Endodermal cell (in vitro differentiated cells): ENCODE results near the gene CRY1. TPM values are rescaled to one million over a fixed set of nuclear protein-coding genes. Genes with fewer than 3 reads are reported as not detected.

ENCODE experiments used
- DNase-seq: peaks from one replicate; pipeline ENCODE4 v3.0.0-alpha.2; 2017
- H3K27ac ChIP-seq: 2 replicates; pipeline ENCODE4 v1.5.1; 2013; ENCODE audit warnings: mild to moderate bottlenecking, low read depth, low read length, moderate library complexity
- H3K27me3 ChIP-seq: 2 replicates; pipeline ENCODE4 v1.6.1; 2013; ENCODE audit warnings: mild to moderate bottlenecking, low read length, moderate library complexity; ENCODE audit not compliant: insufficient read depth, control insufficient read depth, poor library complexity, severe bottlenecking
- H3K36me3 ChIP-seq: 2 replicates; pipeline ENCODE4 v1.7.0; 2013; ENCODE audit warnings: mild to moderate bottlenecking, low read length, moderate library complexity; ENCODE audit not compliant: control insufficient read depth, insufficient read depth
- H3K4me1 ChIP-seq: one replicate; pipeline ENCODE4 v1.7.0; 2013; ENCODE audit warnings: low read length; ENCODE audit not compliant: control insufficient read depth, insufficient read depth
- H3K4me3 ChIP-seq: 2 replicates; pipeline ENCODE4 v1.5.1; 2013; ENCODE audit warnings: mild to moderate bottlenecking, low read length, moderate library complexity
- H3K9ac ChIP-seq: 2 replicates; pipeline ENCODE4 v1.6.1; 2013; ENCODE audit warnings: mild to moderate bottlenecking, low read length, moderate library complexity; ENCODE audit not compliant: poor library complexity, severe bottlenecking; ENCODE audit errors: extremely low read depth
- H3K9me3 ChIP-seq: 2 replicates; pipeline ENCODE4 v1.6.1; 2013; ENCODE audit warnings: mild to moderate bottlenecking, low read length, moderate library complexity; ENCODE audit not compliant: control insufficient read depth
- H3K27ac Mint-ChIP-seq: 2 replicates; pipeline ENCODE4 v1.8.0; 2020; ENCODE audit warnings: mixed read lengths
- H3K27me3 Mint-ChIP-seq: 2 replicates; pipeline ENCODE4 v1.8.0; 2021; ENCODE audit warnings: mild to moderate bottlenecking, mixed read lengths; ENCODE audit not compliant: insufficient read depth
- H3K36me3 Mint-ChIP-seq: 2 replicates; pipeline ENCODE4 v1.8.0; 2020; ENCODE audit warnings: low read depth, mixed read lengths
- H3K4me1 Mint-ChIP-seq: 2 replicates; pipeline ENCODE4 v1.8.0; 2020; ENCODE audit warnings: mixed read lengths
- H3K4me3 Mint-ChIP-seq: 2 replicates; pipeline ENCODE4 v1.8.0; 2020; ENCODE audit warnings: mild to moderate bottlenecking, moderate library complexity, mixed read lengths
- H3K9me3 Mint-ChIP-seq: 2 replicates; pipeline ENCODE4 v1.8.0; 2020; ENCODE audit warnings: mild to moderate bottlenecking, mixed read lengths
- CTCF ChIP-seq: fragments of 200-600 bp; sonication (generic); conservative IDR thresholded peaks from 2 replicates; pipeline ENCODE4 v1.5.0; 2021; ENCODE audit warnings: antibody characterized with exemption, mild to moderate bottlenecking
- WGBS, 2 experiments: methylation state at CpG; one replicate each; pipeline versions ENCODE4 v1.1.5 to v1.1.7; 2013; ENCODE audit warnings: missing lambda C conversion rate in 2 of 2, mixed read lengths in 1 of 2; ENCODE audit not compliant: insufficient coverage in 1 of 2, insufficient read length in 1 of 2; 5-methylcytosine and 5-hydroxymethylcytosine counted together
- total RNA-seq, 2 donors: library from RNA; stranded (reverse); fragmentation: NEBNext Ultra II Directional in 1 of 2; extraction: Animal tissue kit (Norgen Biotek cat#: 25700) in 1 of 2; gene quantifications; 2 replicates in 1 of 2; 3 replicates in 1 of 2; pipeline ENCODE4 v1.2.1, GENCODE V29; 2021

Gene CRY1
- total RNA-seq, 2 donors from 2014 or later, result 29.9 to 33.4 TPM

GRCh38 chr12:107033758-107034739, 59.3 kb downstream of the CRY1 start:
- H3K27me3 Mint-ChIP-seq, result no peaks in the 10 kb centered on the region
- no peaks in the 10 kb centered on the region for H3K27me3 ChIP-seq
- no peak overlapping the region for H3K27ac ChIP-seq
- 94 to 98% methylated on average over 5 to 9 of the region's 9 CpGs for WGBS, 2 experiments
- no peaks in the 10 kb centered on the region for H3K9me3 ChIP-seq
- peaks cover 26% of the 10 kb centered on the region for H3K36me3 Mint-ChIP-seq
- peaks cover 3% of the 10 kb centered on the region for H3K4me1 ChIP-seq
- no peak overlapping the region for H3K4me3 Mint-ChIP-seq
- H3K9ac ChIP-seq, result no peak overlapping the region
- H3K36me3 ChIP-seq, result no peaks in the 10 kb centered on the region
- peaks cover 26% of the 10 kb centered on the region for H3K4me1 Mint-ChIP-seq
- TF ChIP-seq CTCF, result no peak
- H3K27ac Mint-ChIP-seq, result no peak overlapping the region
- no peaks in the 10 kb centered on the region for H3K9me3 Mint-ChIP-seq
- no peak overlapping the region for H3K4me3 ChIP-seq
- DNase-seq, result no peak

- no peak for DNase-seq
- Mint-ChIP-seq H3K9me3 (no peaks in the 10 kb centered on the region), H3K4me3 (no peak overlapping the region), H3K36me3 (peaks cover 18% of the 10 kb centered on the region), H3K27ac (peak overlapping the region; percentile 31), H3K4me1 (peaks cover 27% of the 10 kb centered on the region), H3K27me3 (no peaks in the 10 kb centered on the region)
- H3K9ac ChIP-seq, result no peak overlapping the region
- H3K4me1 ChIP-seq, result peaks cover 3% of the 10 kb centered on the region
- no peak overlapping the region for H3K27ac ChIP-seq
- no peak overlapping the region for H3K4me3 ChIP-seq
- H3K36me3 ChIP-seq, result no peaks in the 10 kb centered on the region
- no peak for TF ChIP-seq CTCF
- 80 to 81% methylated on average over 6 to 7 of the region's 7 CpGs for WGBS, 2 experiments
- H3K27me3 ChIP-seq, result no peaks in the 10 kb centered on the region
- no peaks in the 10 kb centered on the region for H3K9me3 ChIP-seq
These were observed 61.1 kb downstream of the CRY1 start for GRCh38 chr12:107032266-107032665.

- H3K4me1 ChIP-seq, result peaks cover 3% of the 10 kb centered on the region
- H3K36me3 Mint-ChIP-seq, result peaks cover 7% of the 10 kb centered on the region
- peak overlapping the region; percentile 72 for H3K27ac Mint-ChIP-seq
- H3K4me1 Mint-ChIP-seq, result peaks cover 27% of the 10 kb centered on the region
- H3K9me3 Mint-ChIP-seq, result no peaks in the 10 kb centered on the region
- no peak for TF ChIP-seq CTCF
- no peaks in the 10 kb centered on the region for H3K27me3 Mint-ChIP-seq
- H3K27me3 ChIP-seq, result no peaks in the 10 kb centered on the region
- 81% methylated on average over 2 of the region's 2 CpGs; no CpG with 5 or more reads in 1 of the 2 experiments for WGBS, 2 experiments
- no peak overlapping the region for H3K27ac ChIP-seq
- no peak overlapping the region for H3K4me3 Mint-ChIP-seq
- H3K9me3 ChIP-seq, result no peaks in the 10 kb centered on the region
- H3K36me3 ChIP-seq, result no peaks in the 10 kb centered on the region
- no peak for DNase-seq
- no peak overlapping the region for H3K9ac ChIP-seq
- H3K4me3 ChIP-seq, result peak overlapping the region; percentile 2
These were observed 62.3 kb downstream of the CRY1 start for GRCh38 chr12:107031061-107031460.
